ENCODE results near the gene KBTBD13. TPM values are rescaled to one million over a fixed set of nuclear protein-coding genes. Genes with fewer than 3 reads are reported as not detected.
"Not testable (repeated sequence)": the region's sequence is repeated elsewhere in the genome, so short reads cannot be mapped to it uniquely, and the experiment has no call there.

KBTBD13 gene
- total RNA-seq, 2 donors from 2014 or later = 0.63 to 3.1 TPM

DNA sequence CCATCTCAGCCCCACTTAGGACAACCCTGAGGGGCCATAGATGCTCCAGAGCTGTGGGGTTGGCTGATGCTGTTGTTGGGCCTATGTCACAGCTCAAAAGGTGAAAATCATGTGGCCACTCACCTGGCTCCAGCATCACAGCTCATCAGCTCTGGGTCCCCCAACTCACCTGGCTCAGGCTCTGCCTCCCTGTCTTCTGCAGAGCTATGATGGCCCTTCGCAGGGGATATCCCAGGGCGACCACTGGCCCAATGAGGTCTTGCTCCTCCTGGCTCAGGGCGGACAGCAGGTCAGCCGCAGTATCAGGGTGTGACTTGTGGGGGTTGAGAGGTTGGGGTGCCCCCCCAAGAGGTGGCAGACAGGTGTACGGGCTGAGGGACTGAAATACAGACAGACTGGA lies 22.8 kb downstream of the KBTBD13 start:
- Histone ChIP-seq H3K27ac (no peak overlapping the region), H3K4me3 (no peak overlapping the region), H3K4me1 (ENCODE audit: control insufficient read depth in 1 of 2, low read depth in 2 of 2) (peaks cover 11 to 41% of the 10 kb centered on the region in 2 donors), H3K9me3 (no peaks in the 10 kb centered on the region), H3K27me3 (replicated peaks; ENCODE audit: insufficient read depth) (no peaks in the 10 kb centered on the region), H3K36me3 (peaks cover 26% of the 10 kb centered on the region)
- ATAC-seq (ENCODE audit: insufficient number of reproducible peaks, low FRiP score, low read depth) = no peak
- TF ChIP-seq, protein P1, sequence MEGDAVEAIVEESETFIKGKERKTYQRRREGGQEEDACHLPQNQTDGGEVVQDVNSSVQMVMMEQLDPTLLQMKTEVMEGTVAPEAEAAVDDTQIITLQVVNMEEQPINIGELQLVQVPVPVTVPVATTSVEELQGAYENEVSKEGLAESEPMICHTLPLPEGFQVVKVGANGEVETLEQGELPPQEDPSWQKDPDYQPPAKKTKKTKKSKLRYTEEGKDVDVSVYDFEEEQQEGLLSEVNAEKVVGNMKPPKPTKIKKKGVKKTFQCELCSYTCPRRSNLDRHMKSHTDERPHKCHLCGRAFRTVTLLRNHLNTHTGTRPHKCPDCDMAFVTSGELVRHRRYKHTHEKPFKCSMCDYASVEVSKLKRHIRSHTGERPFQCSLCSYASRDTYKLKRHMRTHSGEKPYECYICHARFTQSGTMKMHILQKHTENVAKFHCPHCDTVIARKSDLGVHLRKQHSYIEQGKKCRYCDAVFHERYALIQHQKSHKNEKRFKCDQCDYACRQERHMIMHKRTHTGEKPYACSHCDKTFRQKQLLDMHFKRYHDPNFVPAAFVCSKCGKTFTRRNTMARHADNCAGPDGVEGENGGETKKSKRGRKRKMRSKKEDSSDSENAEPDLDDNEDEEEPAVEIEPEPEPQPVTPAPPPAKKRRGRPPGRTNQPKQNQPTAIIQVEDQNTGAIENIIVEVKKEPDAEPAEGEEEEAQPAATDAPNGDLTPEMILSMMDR (IDR thresholded peaks at IDR 0.05) = no peak
- no peak for DNase-seq (ENCODE audit: low spot score)

- DNase-seq (ENCODE audit: low spot score); H3K27ac ChIP-seq; H3K27me3 ChIP-seq (replicated peaks; ENCODE audit: insufficient read depth); ATAC-seq (ENCODE audit: insufficient number of reproducible peaks, low FRiP score, low read depth); H3K9me3 ChIP-seq; H3K4me3 ChIP-seq: not testable (repeated sequence)
- H3K36me3 ChIP-seq = peaks cover 26% of the 10 kb centered on the region
- H3K4me1 ChIP-seq (ENCODE audit: control insufficient read depth in 1 of 2, low read depth in 2 of 2) = peaks cover 7 to 37% of the 10 kb centered on the region in 2 donors
Observed at GRCh38 chr15:65099801-65100200, 23.3 kb downstream of the KBTBD13 start.

- H3K9me3 ChIP-seq = no peaks in the 10 kb centered on the region
- peaks cover 26% of the 10 kb centered on the region for H3K36me3 ChIP-seq
- ATAC-seq (ENCODE audit: insufficient number of reproducible peaks, low FRiP score, low read depth) (no peak), DNase-seq (ENCODE audit: low spot score) (no peak)
- H3K27me3 ChIP-seq (replicated peaks; ENCODE audit: insufficient read depth) = no peaks in the 10 kb centered on the region
- no peak overlapping the region for H3K27ac ChIP-seq
- peaks cover 3 to 30% of the 10 kb centered on the region in 2 donors for H3K4me1 ChIP-seq (ENCODE audit: control insufficient read depth in 1 of 2, low read depth in 2 of 2)
- TF ChIP-seq, protein P1 (IDR thresholded peaks at IDR 0.05) = no peak
- H3K4me3 ChIP-seq = no peak overlapping the region
Observed at GRCh38 chr15:65100442-65100841, 23.9 kb downstream of the KBTBD13 start.

- peaks cover 30% of the 10 kb centered on the region for H3K36me3 ChIP-seq
- no peak overlapping the region for H3K4me3 ChIP-seq
- H3K4me1 ChIP-seq (ENCODE audit: control insufficient read depth in 1 of 2, low read depth in 2 of 2) = peaks cover 0 to 21% of the 10 kb centered on the region in 2 donors
- no peak for DNase-seq (ENCODE audit: low spot score)
- no peaks in the 10 kb centered on the region for H3K9me3 ChIP-seq
- no peaks in the 10 kb centered on the region for H3K27me3 ChIP-seq (replicated peaks; ENCODE audit: insufficient read depth)
- TF ChIP-seq, protein P1 (IDR thresholded peaks at IDR 0.05) = peak; percentile 86
- peak; percentile 67 for ATAC-seq (ENCODE audit: insufficient number of reproducible peaks, low FRiP score, low read depth)
- H3K27ac ChIP-seq = no peak overlapping the region
Observed at GRCh38 chr15:65101411-65101890, 24.9 kb downstream of the KBTBD13 start.

- Histone ChIP-seq H3K4me1 (ENCODE audit: control insufficient read depth in 1 of 2, low read depth in 2 of 2) (peaks cover 0 to 21% of the 10 kb centered on the region in 2 donors), H3K36me3 (peaks cover 30% of the 10 kb centered on the region), H3K27me3 (replicated peaks; ENCODE audit: insufficient read depth) (no peaks in the 10 kb centered on the region), H3K9me3 (no peaks in the 10 kb centered on the region), H3K27ac (no peak overlapping the region), H3K4me3 (no peak overlapping the region)
- no peak for DNase-seq (ENCODE audit: low spot score)
- ATAC-seq (ENCODE audit: insufficient number of reproducible peaks, low FRiP score, low read depth) = peak; percentile 12
- TF ChIP-seq, protein P1 (IDR thresholded peaks at IDR 0.05) = no peak
Observed at GRCh38 chr15:65101891-65102708, 25.6 kb downstream of the KBTBD13 start.

Data from thoracic aorta (tissue), 2 donors.